ENCODE measurements around the gene NCOA3.

NCOA3 gene

GRCh38 chr20:47638851-47639250 is 137.2 kb downstream of the NCOA3 start:
- DNase-seq (ENCODE audit: low read depth): no peak

- DNase-seq (ENCODE audit: low read depth): no peak
These were observed 140.4 kb downstream of the NCOA3 start for GRCh38 chr20:47642118-47642517.

GRCh38 chr20:47642624-47643023 is 140.9 kb downstream of the NCOA3 start:
- no peak for DNase-seq (ENCODE audit: low read depth)

- DNase-seq (ENCODE audit: low read depth): no peak
These were observed 143.9 kb downstream of the NCOA3 start for GRCh38 chr20:47645632-47646031.

- DNase-seq (ENCODE audit: low read depth): no peak
These were observed 146.3 kb downstream of the NCOA3 start for GRCh38 chr20:47647994-47648393.

GRCh38 chr20:47648943-47649342 is 147.3 kb downstream of the NCOA3 start:
- DNase-seq (ENCODE audit: low read depth): no peak

- DNase-seq (ENCODE audit: low read depth): no peak
These were observed 150.6 kb downstream of the NCOA3 start for GRCh38 chr20:47652301-47652700.

- DNase-seq (ENCODE audit: low read depth): no peak
These were observed 151.1 kb downstream of the NCOA3 start for GRCh38 chr20:47652794-47653193.

- DNase-seq (ENCODE audit: low read depth): no peak
These were observed 152.2 kb downstream of the NCOA3 start for GRCh38 chr20:47653869-47654268.

GRCh38 chr20:47654370-47654769 is 152.7 kb downstream of the NCOA3 start:
- no peak for DNase-seq (ENCODE audit: low read depth)

GRCh38 chr20:47655635-47656034 is 153.9 kb downstream of the NCOA3 start:
- DNase-seq (ENCODE audit: low read depth): no peak

- no peak for DNase-seq (ENCODE audit: low read depth)
These were observed 154.6 kb downstream of the NCOA3 start for GRCh38 chr20:47656318-47656717.

GRCh38 chr20:47659904-47660601 is 158.4 kb downstream of the NCOA3 start:
- no peak for DNase-seq (ENCODE audit: low read depth)

- DNase-seq (ENCODE audit: low read depth): no peak
These were observed 158.9 kb downstream of the NCOA3 start for GRCh38 chr20:47660602-47660905.

- no peak for DNase-seq (ENCODE audit: low read depth)
These were observed 159.5 kb downstream of the NCOA3 start for GRCh38 chr20:47660983-47661700.

- DNase-seq (ENCODE audit: low read depth): no peak
These were observed 160.0 kb downstream of the NCOA3 start for GRCh38 chr20:47661714-47662113.

- DNase-seq (ENCODE audit: low read depth): no peak
These were observed 161.0 kb downstream of the NCOA3 start for GRCh38 chr20:47662483-47663353.

GRCh38 chr20:47663354-47664067 is 161.8 kb downstream of the NCOA3 start:
- DNase-seq (ENCODE audit: low read depth): peak; percentile 54

- DNase-seq (ENCODE audit: low read depth): no peak
These were observed 162.4 kb downstream of the NCOA3 start for GRCh38 chr20:47664068-47664437.

- DNase-seq (ENCODE audit: low read depth): no peak
These were observed 163.1 kb downstream of the NCOA3 start for GRCh38 chr20:47664744-47665143.

GRCh38 chr20:47665221-47665991 is 163.7 kb downstream of the NCOA3 start:
- DNase-seq (ENCODE audit: low read depth): no peak

- no peak for DNase-seq (ENCODE audit: low read depth)
These were observed 164.6 kb downstream of the NCOA3 start for GRCh38 chr20:47666304-47666703.
